GM12878 (cell line): Measurements from ENCODE around the gene SLC1A1. TPM values are rescaled to one million over a fixed set of nuclear protein-coding genes. Genes with fewer than 3 reads are reported as not detected.

Experiments used
- ATAC-seq: fragments of 200-7000 bp; cut with Tn5 transposase; 3 replicates; pipeline ENCODE4 v1.9.1; 2020; ENCODE audit warnings: mild to moderate bottlenecking, moderate library complexity
- BruUV-seq: library from RNA; stranded (reverse); fragments of 400-500 nt; replicated peaks from 2 replicates; lab custom pipeline; 2021; lab: Mats Ljungman, UMichigan
- CTCF ChIA-PET: fragments of 300-600 bp; sonication (Branson Sonifier 250); formaldehyde crosslinking; extraction: SDS; loops from one replicate; lab custom pipeline; 2021; ENCODE audit warnings: inconsistent platforms; lab: Yijun Ruan, JAX
- POLR2A ChIA-PET: fragments of 350-600 bp; formaldehyde crosslinking; extraction: SDS; loops from one replicate; lab custom pipeline; 2021; ENCODE audit warnings: inconsistent platforms; lab: Charles Lee
- RAD21 ChIA-PET: fragments of 300-600 bp; sonication (Branson Sonifier 250); formaldehyde crosslinking; loops from one replicate; lab custom pipeline; 2023; ENCODE audit warnings: antibody characterized with exemption; ENCODE audit not compliant: unreplicated experiment; lab: Charles Lee
- SMC1A ChIA-PET: fragments of 300-600 bp; sonication (Branson Sonifier 250); formaldehyde crosslinking; loops from one replicate; lab custom pipeline; 2023; ENCODE audit not compliant: unreplicated experiment, uncharacterized antibody; lab: Charles Lee
- DNase-seq: peaks from one replicate; pipeline ENCODE4 v3.0.0-alpha.2; 2011; ENCODE audit warnings: low read depth, low spot score
- FAIRE-seq: peaks from 3 replicates; lab custom pipeline; 2011; peaks lifted over from hg19 to GRCh38; lab: Jason Lieb, UNC
- H2AFZ ChIP-seq: 2 replicates; pipeline ENCODE4 v1.6.0; 2011; ENCODE audit warnings: low read depth, low read length, control low read depth; ENCODE audit not compliant: control insufficient read depth
- H3K27ac ChIP-seq: 2 replicates; pipeline ENCODE4 v1.5.1; 2011; ENCODE audit warnings: control low read depth; ENCODE audit not compliant: control insufficient read depth, insufficient read depth
- H3K27me3 ChIP-seq, 2 experiments: replicated peaks in 1 of 2; 2 replicates each; pipeline versions ENCODE4 v1.6.0 to v1.6.1; 2011; ENCODE audit warnings: low read length in 1 of 2; ENCODE audit not compliant: control insufficient read depth in 2 of 2, insufficient read depth in 2 of 2
- H3K36me3 ChIP-seq, 2 experiments: 2 replicates each; pipeline ENCODE4 v1.5.1; 2011; ENCODE audit warnings: low read length in 1 of 2; ENCODE audit not compliant: control insufficient read depth in 2 of 2, insufficient read depth in 2 of 2
- H3K4me1 ChIP-seq: 2 replicates; pipeline ENCODE4 v1.6.1; 2011; ENCODE audit warnings: mild to moderate bottlenecking, low read length, moderate library complexity, mixed read lengths; ENCODE audit not compliant: control insufficient read depth, insufficient read depth
- H3K4me2 ChIP-seq: 2 replicates; pipeline ENCODE4 v1.6.0; 2011; ENCODE audit warnings: control low read depth; ENCODE audit not compliant: control insufficient read depth, insufficient read depth
- H3K4me3 ChIP-seq: fragments of 200-600 bp; sonication (generic); 2 replicates; pipeline ENCODE4 v1.5.1; 2016
- H3K79me2 ChIP-seq: 2 replicates; pipeline ENCODE4 v1.6.0; 2011; ENCODE audit warnings: low read length; ENCODE audit not compliant: control insufficient read depth, insufficient read depth
- H3K9ac ChIP-seq: 2 replicates; pipeline ENCODE4 v1.8.0; 2011; ENCODE audit warnings: low read length, control low read depth, mixed read lengths; ENCODE audit not compliant: control insufficient read depth, insufficient read depth
- H3K9me3 ChIP-seq: replicated peaks from 3 replicates; pipeline ENCODE4 v1.5.1; 2011; ENCODE audit warnings: mild to moderate bottlenecking, low read length; ENCODE audit not compliant: control insufficient read depth, insufficient read depth
- H4K20me1 ChIP-seq: 2 replicates; pipeline ENCODE4 v1.6.0; 2011; ENCODE audit not compliant: control insufficient read depth, insufficient read depth
- ETV6 ChIP-seq, 2 experiments: fragments of 450-650 bp in 1 of 2; IDR thresholded peaks in 1 of 2; conservative IDR thresholded peaks in 1 of 2; 2 replicates each; pipeline ENCODE4 v1.6.1; 2014; ENCODE audit warnings: antibody characterized with exemption in 1 of 2, borderline replicate concordance in 1 of 2, low read depth in 1 of 2, mild to moderate bottlenecking in 1 of 2, moderate library complexity in 1 of 2
- HDAC6 ChIP-seq: fragments of 200-600 bp; sonication (generic); IDR thresholded peaks from one replicate; pipeline ENCODE4 v1.8.0; 2017; ENCODE audit warnings: antibody characterized with exemption; ENCODE audit not compliant: unreplicated experiment
- KDM1A ChIP-seq: fragments of 200-600 bp; sonication (generic); IDR thresholded peaks from 2 replicates; pipeline ENCODE4 v1.6.1; 2016; ENCODE audit warnings: borderline replicate concordance
- NR2C1 ChIP-seq: fragments of 450-650 bp; IDR thresholded peaks from 2 replicates; pipeline ENCODE4 v1.6.1; 2017; ENCODE audit warnings: antibody characterized with exemption, mild to moderate bottlenecking, moderate library complexity
- SIN3A ChIP-seq: IDR thresholded peaks from 2 replicates; pipeline ENCODE4 v1.6.1; 2012; ENCODE audit warnings: low read depth, low read length, improper control_type of control experiment
- SRF ChIP-seq, 2 experiments: IDR thresholded peaks; 2 replicates each; pipeline ENCODE4 v1.6.1; 2011; ENCODE audit warnings: low read depth in 2 of 2, low read length in 2 of 2, mild to moderate bottlenecking in 1 of 2, moderate library complexity in 1 of 2
- ZBED1 ChIP-seq: IDR thresholded peaks from 2 replicates; pipeline ENCODE4 v1.6.1; 2016; ENCODE audit warnings: borderline replicate concordance
- WGBS: methylation state at CpG from one replicate; pipeline ENCODE4 v1.1.6; 2016; ENCODE audit warnings: low lambda C conversion rate; ENCODE audit not compliant: insufficient replicate concordance, insufficient coverage; ENCODE audit errors: missing lambda C conversion rate; 5-methylcytosine and 5-hydroxymethylcytosine counted together
- in situ Hi-C: fragments of 300-500 bp; cut with MboI; formaldehyde crosslinking; loops from 9 replicates; pipeline ENCODE4 v1.14.3; 2018; ENCODE audit warnings: mixed read lengths
- intact Hi-C: fragments of 100-400 bp; cut with micrococcal nuclease; formaldehyde crosslinking; loops from one replicate; pipeline ENCODE4 v1.14.2; 2022; ENCODE audit not compliant: unreplicated experiment
- polyA plus RNA-seq, 11 experiments: library from polyadenylated mRNA; depleted of rRNA in 4 of 11; unstranded in 6 of 11; stranded (reverse) in 5 of 11; fragments of >200 nt; fragmentation: Nextera tagmentation in 4 of 11; fragmentation: Illumina TruSeq in 1 of 11; extraction: Ambion mirVana in 4 of 11; extraction: Trizol in 1 of 11; gene quantifications; 1 replicate in 1 of 11; 2 replicates in 10 of 11; pipeline versions ENCODE4 v1.2.1 to v1.2.3, GENCODE V29; 2011 to 2016; ENCODE audit warnings: inconsistent platforms in 2 of 11, missing spikeins in 2 of 11, low read depth in 1 of 11
- total RNA-seq, 4 experiments: library from RNA; depleted of rRNA in 3 of 4; stranded (reverse); fragments of >200 nt in 3 of 4; fragmentation: Illumina TruSeq in 1 of 4; extraction: Trizol in 1 of 4; gene quantifications; 2 replicates each; pipeline versions ENCODE4 v1.2.1 to v1.2.3, GENCODE V29; 2013 to 2021
- TF ChIP-seq, protein P1 (sequence below): fragments of 450-650 bp; IDR thresholded peaks from 2 replicates; pipeline ENCODE4 v1.6.1; 2017; ENCODE audit warnings: antibody characterized with exemption, mild to moderate bottlenecking, moderate library complexity

The SLC1A1 gene
- total and polyA plus RNA-seq, 10 of the 15 experiments (the other 5 are each of a cell fraction or from before 2014, with no cell fraction given) = 4.2 to 24.9 (median 18.3) TPM

DNA sequence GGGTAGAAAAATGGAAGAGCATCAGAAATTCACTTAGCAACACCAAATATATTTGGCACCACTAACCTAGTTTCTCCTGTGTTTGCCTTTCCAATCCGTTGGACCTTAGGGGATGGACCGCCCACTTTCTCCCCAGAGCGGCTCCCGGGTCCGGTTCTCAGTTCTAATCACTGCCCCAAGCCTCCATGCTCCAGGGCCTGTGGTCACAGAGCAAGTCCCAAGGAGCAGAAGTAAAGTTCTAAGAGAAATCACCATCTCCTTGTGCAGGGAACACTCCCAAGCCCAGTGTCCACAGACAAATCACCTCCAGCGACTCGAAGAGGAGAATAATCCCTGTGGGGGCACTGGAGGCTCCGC is 728 bp upstream of the SLC1A1 start:
- ChIA-PET RAD21 (interaction anchor here (1.1 to 1.7 kb wide), 2 partner anchors 25 to 29 kb away, joined by 3 to 10 read pairs; no protein-coding TSS in a partner anchor), SMC1A (interaction anchor here (0.6 to 1.2 kb wide), 5 partner anchors 9 to 408 kb away, joined by 3 to 5 read pairs (median 3); no protein-coding TSS in a partner anchor), CTCF (interaction anchor here (0.9 to 1.0 kb wide), 3 partner anchors 30 to 123 kb away, joined by 3 read pairs; no protein-coding TSS in a partner anchor), POLR2A (interaction anchor here (1.0 to 1.7 kb wide), 3 partner anchors 14 to 30 kb away, joined by 3 to 4 read pairs (median 3); no protein-coding TSS in a partner anchor)
- DNase-seq = no peak
- BruUV-seq = TSS peak; percentile 85
- no peaks in the 10 kb centered on the region for H3K27me3 ChIP-seq
- FAIRE-seq = no peak
- intact Hi-C loops (no loop called here), in situ Hi-C loops (no loop called here)
- TF ChIP-seq SRF (IDR thresholded peaks at IDR 0.05; ENCODE audit: low read depth in 2 of 2, low read length in 2 of 2) (no peak), ZBED1 (0 out of 2 replicates have a peak, but pooled peaks have one; percentile 6)
- no peaks in the 10 kb centered on the region for H3K36me3 ChIP-seq
- under 1% methylated on average over 8 of the region's 8 CpGs for WGBS
- H4K20me1 ChIP-seq = no peaks in the 10 kb centered on the region
- peaks cover 14% of the 10 kb centered on the region; the same call in 1 of the 2 replicates for H3K4me1 ChIP-seq
- ATAC-seq = peak; percentile 1; the same call in 2 of the 3 replicates
- no peaks in the 10 kb centered on the region for H3K9me3 ChIP-seq
- H3K9ac ChIP-seq = peak overlapping the region; percentile 77
- H3K27ac ChIP-seq = peak overlapping the region; percentile 73
- peaks cover 61% of the 10 kb centered on the region for H3K79me2 ChIP-seq
- peak overlapping the region; percentile 99 for H3K4me3 ChIP-seq
- H2AFZ ChIP-seq = peak overlapping the region; percentile 66
- H3K4me2 ChIP-seq = peak overlapping the region; percentile 56

DNA sequence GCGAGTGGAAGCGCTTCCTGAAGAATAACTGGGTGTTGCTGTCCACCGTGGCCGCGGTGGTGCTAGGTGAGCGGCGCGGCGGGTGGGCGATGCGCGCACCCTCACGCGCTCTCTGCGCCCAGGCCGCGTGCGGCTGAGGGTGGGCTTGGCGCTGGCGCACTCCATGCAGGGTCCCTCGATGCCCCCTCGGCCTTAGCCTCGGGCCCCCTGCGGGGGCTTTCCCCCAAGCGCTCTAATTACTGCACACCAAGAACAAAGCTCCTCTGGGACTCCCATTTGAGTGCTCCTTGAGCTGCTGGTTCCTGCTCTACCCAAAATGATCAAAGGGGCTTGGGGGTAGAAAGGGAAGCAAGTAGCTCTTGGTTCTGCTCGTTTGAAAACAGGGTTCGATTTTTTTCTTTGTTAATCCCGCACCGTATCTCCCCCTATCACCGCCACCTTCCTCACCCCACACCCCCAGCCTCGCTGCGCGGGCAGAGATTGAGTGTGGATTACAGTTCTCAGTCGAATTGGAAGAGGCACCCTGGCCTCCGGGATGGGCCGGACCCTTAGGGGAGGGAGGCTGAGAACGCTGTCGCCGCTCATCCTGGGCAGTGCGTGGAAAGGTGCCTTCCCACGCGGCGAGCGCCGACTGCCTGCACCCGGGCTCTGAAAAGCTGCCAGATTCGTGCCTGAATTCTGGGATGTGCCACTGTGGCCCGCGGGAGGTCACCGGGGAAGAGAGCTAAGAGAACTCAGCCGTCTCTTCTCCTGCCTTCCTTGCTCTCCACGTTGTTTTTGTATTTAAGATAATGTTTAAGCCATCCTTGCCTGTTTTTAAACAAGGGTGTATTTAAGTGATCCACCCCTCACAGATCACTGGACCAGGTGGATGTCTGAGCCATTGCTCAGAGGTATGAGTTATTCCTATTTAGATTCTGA is 697 bp downstream of the SLC1A1 start:
- DNase-seq (no peak), ATAC-seq (peak; percentile 23), FAIRE-seq (no peak)
- Histone ChIP-seq H3K4me1 (peaks cover 12% of the 10 kb centered on the region), H3K27me3 (no peaks in the 10 kb centered on the region), H3K4me3 (peak overlapping the region; percentile 99), H3K36me3 (no peaks in the 10 kb centered on the region), H3K79me2 (peaks cover 74% of the 10 kb centered on the region), H3K4me2 (peak overlapping the region; percentile 66), H2AFZ (peak overlapping the region; percentile 66), H3K9ac (peak overlapping the region; percentile 77), H3K9me3 (no peaks in the 10 kb centered on the region), H3K27ac (peak overlapping the region; percentile 73), H4K20me1 (no peaks in the 10 kb centered on the region)
- ChIA-PET POLR2A (interaction anchor here (0.9 to 1.7 kb wide), 4 partner anchors 25 to 55 kb away, joined by 3 to 4 read pairs (median 4); no protein-coding TSS in a partner anchor), SMC1A (interaction anchor here (0.6 to 2.5 kb wide), 13 partner anchors 11 to 104 kb away, joined by 3 to 10 read pairs (median 3); no protein-coding TSS in a partner anchor), RAD21 (interaction anchor here (0.7 to 1.7 kb wide), 8 partner anchors 12 to 268 kb away, joined by 3 to 8 read pairs (median 4); no protein-coding TSS in a partner anchor), CTCF (interaction anchor here (0.9 to 1.8 kb wide), 6 partner anchors 12 to 153 kb away, joined by 3 to 9 read pairs (median 4); no protein-coding TSS in a partner anchor)
- intact Hi-C loops = loop anchor here (2.0 to 5.0 kb wide), 2 partner anchors 26 to 56 kb away; no protein-coding TSS in a partner anchor
- in situ Hi-C loops = no loop called here
- BruUV-seq = TSS peak; percentile 42
- under 1% methylated on average over 48 of the region's 52 CpGs for WGBS
- TF ChIP-seq HDAC6 (peak; percentile 12), SIN3A (no peak), NR2C1 (no peak), ETV6 (conservative IDR thresholded peaks at IDR 0.05 in 1 of 2, IDR thresholded peaks at IDR 0.05 in 1 of 2; ENCODE audit: borderline replicate concordance in 1 of 2, low read depth in 1 of 2) (0 out of 4 replicates have a peak, but pooled peaks of 1 of the 2 experiments have one; percentile 14), KDM1A (peak; percentile 45; the same call in 1 of the 2 replicates)
- TF ChIP-seq, protein P1, sequence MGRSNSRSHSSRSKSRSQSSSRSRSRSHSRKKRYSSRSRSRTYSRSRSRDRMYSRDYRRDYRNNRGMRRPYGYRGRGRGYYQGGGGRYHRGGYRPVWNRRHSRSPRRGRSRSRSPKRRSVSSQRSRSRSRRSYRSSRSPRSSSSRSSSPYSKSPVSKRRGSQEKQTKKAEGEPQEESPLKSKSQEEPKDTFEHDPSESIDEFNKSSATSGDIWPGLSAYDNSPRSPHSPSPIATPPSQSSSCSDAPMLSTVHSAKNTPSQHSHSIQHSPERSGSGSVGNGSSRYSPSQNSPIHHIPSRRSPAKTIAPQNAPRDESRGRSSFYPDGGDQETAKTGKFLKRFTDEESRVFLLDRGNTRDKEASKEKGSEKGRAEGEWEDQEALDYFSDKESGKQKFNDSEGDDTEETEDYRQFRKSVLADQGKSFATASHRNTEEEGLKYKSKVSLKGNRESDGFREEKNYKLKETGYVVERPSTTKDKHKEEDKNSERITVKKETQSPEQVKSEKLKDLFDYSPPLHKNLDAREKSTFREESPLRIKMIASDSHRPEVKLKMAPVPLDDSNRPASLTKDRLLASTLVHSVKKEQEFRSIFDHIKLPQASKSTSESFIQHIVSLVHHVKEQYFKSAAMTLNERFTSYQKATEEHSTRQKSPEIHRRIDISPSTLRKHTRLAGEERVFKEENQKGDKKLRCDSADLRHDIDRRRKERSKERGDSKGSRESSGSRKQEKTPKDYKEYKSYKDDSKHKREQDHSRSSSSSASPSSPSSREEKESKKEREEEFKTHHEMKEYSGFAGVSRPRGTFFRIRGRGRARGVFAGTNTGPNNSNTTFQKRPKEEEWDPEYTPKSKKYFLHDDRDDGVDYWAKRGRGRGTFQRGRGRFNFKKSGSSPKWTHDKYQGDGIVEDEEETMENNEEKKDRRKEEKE = no peak
